Lung (tissue), 12 donors: ENCODE data around the gene PEG3. TPM values are rescaled to one million over a fixed set of nuclear protein-coding genes. Genes with fewer than 3 reads are reported as not detected.

Experiments
- ATAC-seq: fragments of 200-7000 bp; cut with Tn5 transposase; one replicate; pipeline ENCODE4 v1.9.1; 2020; ENCODE audit warnings: moderate number of reproducible peaks; ENCODE audit not compliant: insufficient read depth, low FRiP score
- DNase-seq, 3 donors: peaks; one replicate each; pipeline ENCODE4 v3.0.0-alpha.2; 2013 to 2017
- H3K27ac ChIP-seq, 2 donors: one replicate each; pipeline ENCODE4 v1.5.1; 2013; ENCODE audit warnings: mild to moderate bottlenecking in 2 of 2, moderate library complexity in 2 of 2, control low read depth in 1 of 2, inconsistent platforms in 1 of 2, low read depth in 1 of 2, low read length in 1 of 2
- H3K27me3 ChIP-seq, 3 donors: one replicate each; pipeline ENCODE4 v1.5.1; 2013; ENCODE audit warnings: low read length in 2 of 3; ENCODE audit not compliant: control insufficient read depth in 3 of 3, insufficient read depth in 3 of 3
- H3K36me3 ChIP-seq, 4 donors: one replicate each; pipeline ENCODE4 v1.5.1; 2013; ENCODE audit warnings: low read length in 4 of 4, mild to moderate bottlenecking in 1 of 4, moderate library complexity in 1 of 4; ENCODE audit not compliant: control insufficient read depth in 4 of 4, insufficient read depth in 4 of 4
- H3K4me1 ChIP-seq, 5 donors: one replicate each; pipeline ENCODE4 v1.5.1; 2013; ENCODE audit warnings: low read length in 5 of 5, mild to moderate bottlenecking in 2 of 5, moderate library complexity in 1 of 5; ENCODE audit not compliant: control insufficient read depth in 5 of 5, insufficient read depth in 5 of 5
- H3K4me3 ChIP-seq: one replicate; pipeline ENCODE4 v1.5.1; 2013; ENCODE audit warnings: mild to moderate bottlenecking, control low read depth, moderate library complexity
- H3K9ac ChIP-seq, 2 donors: one replicate each; pipeline ENCODE4 v1.5.1; 2013; ENCODE audit warnings: low read length in 2 of 2, control low read depth in 1 of 2; ENCODE audit not compliant: insufficient read depth in 1 of 2
- H3K9me3 ChIP-seq, 4 donors: one replicate each; pipeline ENCODE4 v1.5.1; 2013; ENCODE audit warnings: low read length in 3 of 4, mild to moderate bottlenecking in 1 of 4, moderate library complexity in 1 of 4; ENCODE audit not compliant: control insufficient read depth in 4 of 4, insufficient read depth in 3 of 4
- CTCF ChIP-seq: IDR thresholded peaks from 2 replicates; pipeline ENCODE4 v1.5.1; 2012; ENCODE audit warnings: mild to moderate bottlenecking; ENCODE audit errors: control extremely low read depth, extremely low read depth
- WGBS, 2 donors: extraction: QIAGEN DNeasy Blood & Tissue Kit; methylation state at CpG; one replicate each; pipeline ENCODE4 v1.1.7; 2013; 5-methylcytosine and 5-hydroxymethylcytosine counted together
- polyA plus RNA-seq, 2 donors: library from polyadenylated mRNA; stranded (reverse); fragments of 200-250 nt; gene quantifications; one replicate each; pipeline ENCODE4 v1.2.1, GENCODE V29; 2013
- total RNA-seq, 2 donors: library from RNA; depleted of rRNA in 1 of 2; stranded (reverse); fragments of >200 nt in 1 of 2; gene quantifications; one replicate each; pipeline ENCODE4 v1.2.1, GENCODE V29; 2014 to 2021
- donor health status: control.
- donor health status: control.
- donor health status: Bipolar disorder and iron deficiency.
- donor health status: healthy.
- donor health status: DM: yes; HTN: yes; CAD: no.

The PEG3 gene
- total and polyA plus RNA-seq, 4 donors = 0.63 to 35.8 (median 3.2) TPM

- H3K4me1 ChIP-seq = no peaks in the 10 kb centered on the region
- no peak for ATAC-seq
- H3K9me3 ChIP-seq = peaks cover 0 to 10% (median 0%) of the 10 kb centered on the region in 4 donors
- DNase-seq = no peak
- WGBS, 2 donors = 85 to 87% methylated on average over 7 of the region's 7 CpGs
- no peak for TF ChIP-seq CTCF
- no peak overlapping the region for H3K27ac ChIP-seq
- H3K36me3 ChIP-seq = peaks cover 0 to 6% (median 2%) of the 10 kb centered on the region in 4 donors
- no peak overlapping the region for H3K9ac ChIP-seq
- no peaks in the 10 kb centered on the region for H3K27me3 ChIP-seq
- no peak overlapping the region for H3K4me3 ChIP-seq
Observed at GRCh38 chr19:56814656-56815055, 25.9 kb downstream of the PEG3 start.

DNA sequence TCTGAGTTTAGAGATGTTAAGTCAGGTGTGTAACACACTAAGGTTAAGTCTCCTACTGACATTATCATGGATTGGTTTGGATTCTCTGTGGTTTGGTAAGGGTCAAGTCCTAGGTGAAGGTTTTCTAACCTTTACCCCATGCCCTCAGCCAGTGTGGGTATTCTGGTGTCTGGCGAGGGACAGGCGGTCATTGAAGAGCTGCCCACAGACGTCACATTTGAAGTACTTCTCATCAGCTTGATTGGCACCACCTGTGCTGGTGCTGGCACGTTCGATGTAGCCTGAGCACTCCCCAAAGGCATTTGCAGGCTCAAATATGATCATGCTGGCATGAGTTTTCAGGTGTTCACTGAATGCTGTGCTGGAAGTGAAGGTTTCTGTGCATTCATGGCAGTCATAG is 27.0 kb downstream of the PEG3 start:
- Histone ChIP-seq H3K9me3 (peaks cover 0 to 10% (median 0%) of the 10 kb centered on the region in 4 donors), H3K27ac (no peak overlapping the region), H3K27me3 (no peaks in the 10 kb centered on the region), H3K4me1 (no peaks in the 10 kb centered on the region), H3K9ac (no peak overlapping the region), H3K4me3 (no peak overlapping the region), H3K36me3 (peaks cover 0 to 5% (median 2%) of the 10 kb centered on the region in 4 donors)
- no peak for DNase-seq
- ATAC-seq = no peak
- 86 to 96% methylated on average over 5 of the region's 5 CpGs for WGBS, 2 donors
- no peak for TF ChIP-seq CTCF

GRCh38 chr19:56811480-56811879 is 29.0 kb downstream of the PEG3 start:
- H3K27me3 ChIP-seq = no peaks in the 10 kb centered on the region
- H3K4me3 ChIP-seq = no peak overlapping the region
- TF ChIP-seq CTCF = no peak
- peaks cover 0 to 4% (median 1%) of the 10 kb centered on the region in 4 donors for H3K36me3 ChIP-seq
- DNase-seq = no peak
- no peak overlapping the region for H3K27ac ChIP-seq
- H3K4me1 ChIP-seq = no peaks in the 10 kb centered on the region
- no peak for ATAC-seq
- 65 to 79% methylated on average over 6 of the region's 6 CpGs for WGBS, 2 donors
- H3K9me3 ChIP-seq = peaks cover 0 to 8% (median 1%) of the 10 kb centered on the region in 4 donors
- no peak overlapping the region for H3K9ac ChIP-seq

GRCh38 chr19:56810260-56810659 is 30.3 kb downstream of the PEG3 start:
- H3K9me3 ChIP-seq = peaks cover 0 to 7% (median 5%) of the 10 kb centered on the region in 4 donors
- ATAC-seq (no peak), DNase-seq (no peak)
- TF ChIP-seq CTCF = no peak
- H3K4me1 ChIP-seq = no peaks in the 10 kb centered on the region
- no peak overlapping the region for H3K9ac ChIP-seq
- peaks cover 0 to 4% (median 1%) of the 10 kb centered on the region in 4 donors for H3K36me3 ChIP-seq
- H3K4me3 ChIP-seq = no peak overlapping the region
- 90 to 95% methylated on average over 1 of the region's 1 CpG for WGBS, 2 donors
- no peaks in the 10 kb centered on the region for H3K27me3 ChIP-seq
- no peak overlapping the region for H3K27ac ChIP-seq
